GM19351 (cell line): ENCODE data around the gene ATP23.

Source experiments
- ATAC-seq: cut with Tn5 transposase; IDR thresholded peaks from one replicate; pipeline ENCODE4 v1.9.1; 2021; ENCODE audit warnings: mild to moderate bottlenecking, moderate library complexity; ENCODE audit not compliant: unreplicated experiment

Gene ATP23

DNA sequence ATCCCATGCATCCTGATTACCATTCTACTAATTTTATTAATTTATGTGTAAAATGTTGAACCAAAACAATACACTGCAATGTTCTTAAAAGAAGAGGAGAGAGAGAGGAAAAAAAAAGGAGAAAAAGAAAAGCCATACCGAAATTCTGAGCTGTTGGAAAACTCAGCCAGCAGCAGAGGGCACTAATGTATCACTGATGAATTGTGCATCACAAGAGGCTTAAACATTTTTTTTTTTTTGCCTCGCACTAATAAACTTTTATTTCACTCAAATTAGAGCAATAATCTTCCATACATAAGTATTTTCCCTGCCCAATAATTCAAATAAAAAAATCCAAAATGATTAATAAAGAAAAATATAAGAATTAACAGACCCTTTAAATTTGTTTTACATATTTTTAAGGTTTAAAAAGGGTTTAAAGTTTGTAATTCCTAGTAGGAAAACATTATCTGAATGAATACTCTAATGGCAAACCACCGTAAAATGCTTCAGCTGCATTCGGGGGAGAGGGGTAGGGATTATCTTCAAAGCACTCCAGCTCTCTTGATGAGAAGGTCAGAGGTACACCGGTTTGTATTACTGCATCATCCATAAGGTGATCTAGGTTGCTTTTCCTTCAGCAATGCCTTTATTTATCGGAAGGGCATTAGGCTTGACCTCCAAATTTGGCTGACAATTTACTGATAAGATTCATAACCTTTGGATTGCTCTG is 41.9 kb downstream of the ATP23 start:
- no peak for ATAC-seq

DNA sequence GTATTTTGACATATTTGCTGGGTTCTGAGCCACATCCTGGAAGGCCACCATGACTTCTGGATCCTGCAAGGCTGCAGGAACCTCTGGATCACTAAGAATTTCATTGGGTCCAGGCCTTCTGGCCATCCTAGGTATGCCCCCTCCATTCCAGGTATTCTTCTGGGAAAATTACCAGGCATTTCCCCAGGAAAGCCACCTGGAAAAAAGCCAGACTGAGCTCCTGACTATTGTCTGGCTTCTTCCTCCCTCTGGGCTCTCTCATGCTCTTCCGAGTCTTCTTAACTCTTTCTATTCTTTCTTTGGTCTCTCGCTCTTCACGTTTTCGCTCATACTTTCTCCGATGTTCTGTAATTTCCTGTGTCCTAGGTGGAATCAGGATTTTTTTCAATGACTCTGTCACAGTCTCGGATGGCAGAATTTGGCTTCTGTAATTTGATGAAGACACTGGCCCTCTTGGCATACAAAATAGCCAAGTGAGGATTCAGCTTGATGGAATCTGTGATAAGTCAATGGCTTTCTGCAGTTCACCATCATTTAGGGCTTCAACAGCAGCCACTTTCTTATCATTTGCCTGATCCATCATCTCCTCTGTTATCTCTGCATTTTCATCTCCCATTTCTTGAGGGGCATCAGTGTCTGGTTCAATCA is 42.6 kb downstream of the ATP23 start:
- no peak for ATAC-seq

DNA sequence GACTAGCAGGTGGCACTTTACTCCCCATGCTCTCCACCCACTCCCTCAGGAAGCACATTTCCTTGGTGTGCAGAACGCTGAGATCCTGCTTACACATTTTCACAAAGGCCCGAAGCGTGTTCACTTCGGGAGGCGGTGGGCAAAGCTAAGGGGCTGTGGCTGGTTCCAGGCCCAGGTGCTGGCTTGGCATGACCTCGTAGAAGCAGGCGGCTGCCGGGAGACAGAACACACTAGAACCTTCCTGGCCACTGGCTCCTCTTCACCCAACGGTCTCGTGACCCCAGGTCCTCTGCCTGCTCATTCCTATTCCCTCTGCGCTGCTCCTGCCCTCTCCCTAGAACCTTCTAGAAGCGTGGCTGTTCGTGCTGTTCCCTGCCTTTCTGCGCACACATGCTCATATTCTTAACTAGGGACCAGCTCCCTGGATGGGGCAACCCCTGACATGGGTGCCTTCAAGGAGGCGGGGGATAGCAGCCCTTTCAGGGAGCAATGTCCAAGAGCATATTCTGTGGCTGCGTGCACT is 43.3 kb downstream of the ATP23 start:
- ATAC-seq, result no peak

DNA sequence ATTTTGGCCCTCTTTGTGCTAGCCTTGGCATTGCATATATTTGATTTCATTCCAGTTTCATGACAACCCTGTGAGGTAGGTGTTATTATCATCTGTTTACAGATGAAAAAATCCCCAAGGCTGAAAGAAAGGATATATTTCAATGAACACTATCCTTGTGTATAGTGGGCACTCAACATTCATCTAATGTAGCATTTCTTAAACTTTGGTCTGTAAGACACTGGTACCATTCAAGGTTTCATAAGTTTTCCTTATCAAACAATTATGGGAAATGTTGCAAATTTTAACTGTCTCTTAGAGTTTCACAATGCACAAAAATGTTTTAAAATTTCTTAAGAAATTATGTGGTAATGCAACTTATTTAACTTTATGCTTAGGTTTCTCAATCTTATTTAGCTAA is 44.3 kb downstream of the ATP23 start:
- no peak for ATAC-seq

DNA sequence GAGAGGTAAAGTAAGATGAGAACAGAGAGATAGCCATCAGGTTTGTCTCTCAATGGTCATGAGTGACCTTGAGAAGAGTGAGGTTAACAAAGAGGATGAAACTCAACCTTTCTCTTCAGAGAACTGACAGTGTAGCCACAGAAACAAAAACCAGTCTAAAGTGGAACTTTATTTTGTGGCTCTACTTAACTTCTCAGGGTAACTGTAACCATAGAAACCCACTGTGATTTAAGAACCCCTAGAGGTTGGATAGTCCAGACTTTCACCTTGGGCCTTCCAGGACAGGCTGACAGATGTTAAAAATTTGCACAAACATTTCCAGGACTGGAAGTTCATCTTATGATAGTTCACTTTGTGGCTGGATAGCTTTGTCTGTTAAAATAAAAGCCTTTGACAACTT is 48.5 kb downstream of the ATP23 start:
- ATAC-seq, result no peak

DNA sequence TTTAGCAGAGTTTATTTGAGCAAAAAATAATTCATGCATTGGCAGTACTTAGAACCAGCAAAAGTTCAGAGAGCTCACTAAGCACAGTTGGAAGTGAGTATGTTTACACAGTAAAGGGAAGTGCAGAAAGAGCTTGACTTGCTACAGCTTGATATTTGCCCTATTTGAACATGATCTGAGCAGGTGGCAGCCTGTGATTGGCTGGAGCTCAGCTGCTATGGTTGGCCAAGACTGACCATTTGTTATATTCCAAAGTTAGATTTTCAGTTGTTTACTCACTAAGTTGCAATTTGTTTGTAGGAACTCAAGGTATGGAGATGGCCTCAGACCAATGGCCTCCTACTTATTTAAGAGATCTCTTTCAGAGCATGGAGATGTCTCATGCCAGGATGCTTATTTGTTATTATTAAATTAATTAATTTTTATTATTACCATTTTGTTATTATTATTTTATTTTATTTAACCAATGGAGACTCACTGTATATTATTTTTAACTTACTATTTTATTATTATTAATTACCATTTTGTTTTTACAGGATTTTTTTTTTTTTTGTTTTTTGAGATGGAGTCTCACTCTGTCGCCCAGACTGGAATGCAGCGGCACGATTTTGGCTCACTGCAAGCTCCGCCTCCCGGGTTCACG is 49.0 kb downstream of the ATP23 start:
- ATAC-seq, result no peak

DNA sequence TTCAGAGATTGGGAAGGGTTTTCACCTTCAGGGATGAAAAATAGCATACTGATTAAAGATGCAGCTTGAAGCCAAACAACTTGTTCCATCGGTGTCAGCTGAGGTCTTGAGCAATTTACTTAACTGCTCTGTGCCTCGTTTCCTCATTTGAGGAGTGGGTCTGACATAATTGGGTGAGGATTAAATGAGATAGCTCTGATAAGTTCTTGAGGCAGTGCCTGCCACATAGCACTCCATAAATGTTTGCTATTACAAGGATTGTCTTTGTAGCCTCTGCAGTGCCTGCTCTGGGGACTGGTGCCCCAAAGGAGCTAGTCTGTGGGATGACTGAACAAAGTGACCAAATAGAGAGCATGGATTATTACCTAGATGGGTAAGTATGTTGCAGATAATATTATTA is 50.6 kb downstream of the ATP23 start:
- ATAC-seq, result no peak

DNA sequence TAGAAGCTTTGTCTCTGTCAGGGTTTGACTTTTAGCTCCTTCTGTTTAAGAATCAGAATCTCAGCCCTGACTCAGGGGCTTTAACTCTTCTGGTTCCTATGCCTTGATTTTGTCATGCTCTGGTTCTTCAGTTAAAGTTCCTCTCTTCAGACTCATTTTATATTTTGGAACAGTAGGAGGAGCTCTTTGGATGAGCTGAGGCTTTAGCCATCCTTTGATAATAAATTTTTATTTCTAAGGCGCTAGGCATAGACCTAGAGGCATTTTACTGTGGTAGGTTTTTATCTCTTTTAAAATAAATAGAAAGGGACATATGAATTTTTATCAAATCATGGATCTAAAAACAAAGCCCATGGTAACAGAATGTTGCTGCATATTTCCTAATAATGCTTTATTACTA is 51.7 kb downstream of the ATP23 start:
- ATAC-seq, result no peak

DNA sequence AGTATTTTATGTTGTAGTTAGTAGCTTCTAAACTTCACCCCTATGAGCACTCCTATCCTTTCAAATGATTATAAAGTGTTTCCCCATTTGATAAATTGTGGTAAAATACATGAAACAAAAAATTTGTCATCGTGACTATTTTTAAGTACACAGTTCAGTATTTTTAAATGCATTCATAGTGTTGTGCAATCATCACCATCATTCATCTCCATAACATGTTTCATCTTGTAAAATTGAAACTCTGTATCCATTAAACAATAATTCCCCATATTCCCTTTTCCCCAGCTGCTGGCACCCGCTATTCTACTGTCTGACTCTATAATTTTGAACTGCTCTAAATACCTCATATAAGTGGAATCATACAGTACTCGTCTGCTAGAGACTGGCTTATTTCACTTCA is 52.5 kb downstream of the ATP23 start:
- no peak for ATAC-seq

DNA sequence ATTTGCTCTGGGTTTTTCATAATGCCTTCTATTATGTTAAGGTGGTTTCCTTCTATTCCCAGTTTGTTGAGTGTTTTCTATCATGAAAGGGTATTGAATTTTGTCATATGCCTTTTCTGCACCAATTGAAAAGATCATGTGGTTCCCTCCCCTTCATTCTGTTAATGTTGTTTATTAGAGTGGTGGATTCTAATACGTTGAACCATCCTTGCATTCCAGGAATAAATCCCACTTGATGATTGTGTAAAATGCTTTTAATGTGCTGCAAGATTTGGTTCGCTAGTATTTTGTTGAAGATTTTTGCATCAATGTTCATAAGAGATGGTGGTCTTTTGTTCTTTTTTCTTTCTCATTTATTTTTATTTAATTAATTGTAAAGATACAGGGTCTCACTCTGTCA is 55.2 kb downstream of the ATP23 start:
- no peak for ATAC-seq

DNA sequence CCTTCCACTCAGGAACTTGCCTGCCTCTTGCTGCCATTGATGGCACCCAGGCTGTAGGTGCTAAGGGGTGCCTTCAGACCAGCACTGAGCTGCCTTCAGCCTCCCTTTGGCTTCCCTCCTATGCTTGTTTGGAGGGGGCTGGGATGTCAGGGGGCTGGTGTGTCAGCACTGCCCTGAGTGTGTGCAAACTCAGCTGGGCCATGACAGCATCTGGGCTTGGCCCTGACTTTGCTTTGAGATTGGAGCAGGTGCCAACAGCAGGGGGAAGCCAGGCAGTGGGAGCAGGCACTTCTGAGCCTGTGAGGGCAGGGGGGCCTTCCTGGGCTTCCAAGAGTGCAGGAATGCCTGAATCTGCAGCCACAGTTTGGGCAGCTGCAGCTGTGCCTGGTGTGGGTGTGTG is 56.9 kb downstream of the ATP23 start:
- ATAC-seq, result no peak

DNA sequence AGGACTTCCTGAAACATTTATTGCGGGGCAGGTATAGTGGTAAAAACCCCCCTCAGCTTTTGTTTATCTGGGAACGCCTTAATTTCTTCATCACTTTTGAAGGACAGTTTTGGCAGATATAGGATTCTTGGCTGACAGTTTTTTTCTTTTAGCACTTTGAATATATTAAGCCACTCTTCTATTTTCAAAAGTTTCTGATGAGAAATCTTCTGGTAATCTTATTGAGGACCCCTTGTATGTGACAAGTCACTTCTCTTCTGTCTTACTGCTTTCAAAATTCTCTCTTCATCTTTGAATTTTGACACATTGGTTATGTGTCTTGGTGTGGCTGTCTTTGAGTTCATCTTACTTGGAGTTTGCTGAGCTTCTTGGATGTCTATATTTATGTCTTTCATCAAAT is 59.1 kb downstream of the ATP23 start:
- no peak for ATAC-seq

DNA sequence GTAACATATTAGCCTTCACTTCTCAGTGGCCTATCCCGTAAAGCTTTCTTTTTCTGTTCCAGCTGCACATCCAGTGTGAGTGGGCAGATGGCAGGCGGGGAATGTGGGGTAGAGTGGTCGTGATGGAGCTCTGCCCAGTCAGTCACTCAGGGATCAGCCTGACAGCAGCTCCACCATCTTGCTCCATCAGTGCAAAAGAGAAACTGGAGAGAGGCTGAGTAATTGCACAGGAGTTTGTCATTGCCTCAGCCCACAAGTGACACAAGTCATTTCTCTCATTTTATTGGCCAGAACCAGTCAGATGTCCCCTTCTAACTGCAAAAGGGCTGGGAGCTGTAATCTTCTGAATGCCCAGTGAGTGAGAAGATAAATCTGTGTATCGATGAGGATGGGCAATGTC is 66.5 kb downstream of the ATP23 start:
- no peak for ATAC-seq

DNA sequence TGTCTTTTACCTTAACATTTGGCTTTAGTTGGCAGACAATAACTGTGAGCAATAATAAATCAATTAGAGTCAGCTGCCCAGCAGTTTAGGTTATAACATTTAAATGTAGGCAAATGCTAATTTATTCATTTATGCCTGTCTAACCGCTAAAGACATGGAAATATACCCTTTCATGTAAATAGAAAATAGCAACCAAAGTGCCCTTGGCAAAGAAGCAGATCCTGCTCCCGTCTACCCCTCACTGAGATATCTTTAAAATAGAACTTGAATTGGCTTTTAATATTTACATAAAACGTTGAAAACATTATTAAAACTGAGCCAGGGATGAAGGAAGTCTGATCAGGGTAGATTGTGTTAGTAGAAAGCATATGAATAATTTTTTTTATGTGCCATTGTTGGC is 67.3 kb downstream of the ATP23 start:
- ATAC-seq, result no peak
